Erythroblast (primary cell): Measurements from ENCODE around the gene SAP30BP.

Source experiments
- GATA1 ChIP-seq: IDR thresholded peaks from 2 replicates; pipeline ENCODE4 v1.6.1; 2011; ENCODE audit warnings: low read depth, mild to moderate bottlenecking, control low read depth, low read length, moderate library complexity
- POLR2A ChIP-seq: IDR thresholded peaks from 2 replicates; pipeline ENCODE4 v1.6.1; 2011; ENCODE audit warnings: mild to moderate bottlenecking, low read length

DNA sequence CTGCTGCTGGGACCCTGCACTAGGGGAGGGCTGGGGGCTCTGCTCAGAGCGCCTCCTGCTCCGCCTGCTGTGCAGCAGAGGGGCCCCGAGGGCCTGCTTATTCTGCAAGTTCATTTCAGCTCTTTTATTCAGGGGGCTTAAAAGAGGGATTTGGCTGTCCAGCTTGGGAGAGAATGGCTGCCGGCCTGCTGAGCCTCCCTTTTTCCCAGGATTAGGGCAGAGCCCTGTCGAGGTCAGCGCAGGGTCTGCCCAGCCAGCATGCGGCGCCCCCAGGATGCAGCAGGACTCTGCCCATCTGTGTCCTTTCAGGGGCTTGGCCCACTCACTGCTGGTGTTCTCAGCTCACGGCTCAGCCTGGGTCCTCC is 32.8 kb upstream of the SAP30BP start:
- TF ChIP-seq POLR2A (no peak), GATA1 (no peak)
